Neural progenitor cell (in vitro differentiated cells): Measurements from ENCODE around the gene UGT1A3. TPM values are rescaled to one million over a fixed set of nuclear protein-coding genes. Genes with fewer than 3 reads are reported as not detected.
A peak's percentile ranks its signal among the peaks of the same experiment; 100 is the strongest.

Experiments used
- DNase-seq: peaks from one replicate; pipeline ENCODE4 v3.0.0-alpha.2; 2016; ENCODE audit warnings: low spot score
- H2AFZ ChIP-seq: fragments of 200-600 bp; sonication (generic); replicated peaks from 2 replicates; pipeline ENCODE4 v1.6.1; 2016; ENCODE audit warnings: antibody characterized with exemption
- H3F3A ChIP-seq: fragments of 200-600 bp; sonication (generic); 2 replicates; pipeline ENCODE4 v1.6.1; 2016; ENCODE audit warnings: antibody characterized with exemption, low read depth
- H3K27ac ChIP-seq: fragments of 200-600 bp; sonication (generic); 2 replicates; pipeline ENCODE4 v1.5.1; 2016; ENCODE audit warnings: mild to moderate bottlenecking
- H3K27me3 ChIP-seq: fragments of 200-600 bp; sonication (generic); 2 replicates; pipeline ENCODE4 v1.6.1; 2016; ENCODE audit warnings: mild to moderate bottlenecking, moderate library complexity
- H3K36me3 ChIP-seq: fragments of 200-600 bp; sonication (generic); 2 replicates; pipeline ENCODE4 v1.5.1; 2016
- H3K4me1 ChIP-seq: fragments of 200-600 bp; sonication (generic); 2 replicates; pipeline ENCODE4 v1.6.1; 2016; ENCODE audit warnings: mixed run types
- H3K4me2 ChIP-seq: fragments of 200-600 bp; sonication (generic); 2 replicates; pipeline ENCODE4 v1.6.1; 2016
- H3K4me3 ChIP-seq: fragments of 200-600 bp; sonication (generic); 2 replicates; pipeline ENCODE4 v1.5.1; 2016
- H3K79me2 ChIP-seq: fragments of 200-600 bp; sonication (generic); 2 replicates; pipeline ENCODE4 v1.6.1; 2016; ENCODE audit warnings: low read depth
- H3K9ac ChIP-seq: fragments of 200-600 bp; sonication (generic); 2 replicates; pipeline ENCODE4 v1.6.1; 2016
- H3K9me3 ChIP-seq: fragments of 200-600 bp; sonication (generic); 2 replicates; pipeline ENCODE4 v1.5.1; 2016; ENCODE audit warnings: low read depth
- H4K20me1 ChIP-seq: fragments of 200-600 bp; sonication (generic); 2 replicates; pipeline ENCODE4 v1.6.1; 2016; ENCODE audit warnings: low read depth
- H3K27ac Mint-ChIP-seq: 3 replicates; pipeline ENCODE4 v1.8.0; 2021; ENCODE audit warnings: mixed read lengths
- H3K27me3 Mint-ChIP-seq: 2 replicates; pipeline ENCODE4 v1.8.0; 2022; ENCODE audit warnings: low read depth, mild to moderate bottlenecking, inconsistent platforms, moderate library complexity, mixed read lengths; ENCODE audit not compliant: insufficient read depth
- H3K36me3 Mint-ChIP-seq: 3 replicates; pipeline ENCODE4 v1.8.0; 2021; ENCODE audit warnings: mixed read lengths
- H3K4me1 Mint-ChIP-seq: 3 replicates; pipeline ENCODE4 v1.8.0; 2021; ENCODE audit warnings: mixed read lengths
- H3K4me3 Mint-ChIP-seq: 3 replicates; pipeline ENCODE4 v1.8.0; 2021; ENCODE audit warnings: mild to moderate bottlenecking, moderate library complexity, mixed read lengths
- H3K9me3 Mint-ChIP-seq: 3 replicates; pipeline ENCODE4 v1.8.0; 2020; ENCODE audit warnings: mixed read lengths
- CTCF ChIP-seq: fragments of 200-600 bp; sonication (generic); IDR thresholded peaks from 2 replicates; pipeline ENCODE4 v1.5.1; 2017; ENCODE audit warnings: antibody characterized with exemption, mild to moderate bottlenecking
- EZH2 ChIP-seq: fragments of 200-600 bp; sonication (generic); IDR thresholded peaks from 2 replicates; pipeline ENCODE4 v1.6.1; 2017; ENCODE audit warnings: antibody characterized with exemption, mild to moderate bottlenecking, moderate library complexity
- EZH2phosphoT487 ChIP-seq: fragments of 200-600 bp; sonication (generic); IDR thresholded peaks from 2 replicates; pipeline ENCODE4 v1.6.1; 2017; ENCODE audit warnings: antibody characterized with exemption
- total RNA-seq: library from RNA; depleted of rRNA; stranded (reverse); fragments of >200 nt; gene quantifications from 2 replicates; pipeline ENCODE4 v1.2.3, GENCODE V29; 2015; ENCODE audit warnings: low replicate concordance

The UGT1A3 gene
- total RNA-seq, 1 donor from 2014 or later = not detected

GRCh38 chr2:233768076-233768475 lies 39.2 kb downstream of the UGT1A3 start:
- H3K79me2 ChIP-seq = no peaks in the 10 kb centered on the region
- no peaks in the 10 kb centered on the region for H3K27me3 ChIP-seq
- no peak overlapping the region for H3K9ac ChIP-seq
- no peak overlapping the region for H3K27ac ChIP-seq
- H3K36me3 Mint-ChIP-seq = peaks cover 5% of the 10 kb centered on the region
- peaks cover 3% of the 10 kb centered on the region for H3K27me3 Mint-ChIP-seq
- no peak overlapping the region for H3K4me2 ChIP-seq
- H3K4me3 Mint-ChIP-seq = no peak overlapping the region
- H3K4me1 Mint-ChIP-seq = peaks cover 14% of the 10 kb centered on the region
- H3K9me3 ChIP-seq = no peaks in the 10 kb centered on the region
- H2AFZ ChIP-seq = peak overlapping the region; percentile 28
- DNase-seq = no peak
- H3K36me3 ChIP-seq = no peaks in the 10 kb centered on the region
- no peak for TF ChIP-seq CTCF
- no peak for TF ChIP-seq EZH2phosphoT487
- TF ChIP-seq EZH2 = no peak
- H3K4me1 ChIP-seq = no peaks in the 10 kb centered on the region
- no peaks in the 10 kb centered on the region for H3F3A ChIP-seq
- no peaks in the 10 kb centered on the region for H4K20me1 ChIP-seq
- H3K4me3 ChIP-seq = no peak overlapping the region
- H3K9me3 Mint-ChIP-seq = peaks cover 31% of the 10 kb centered on the region
- peak overlapping the region; percentile 98 for H3K27ac Mint-ChIP-seq

GRCh38 chr2:233769260-233769659 lies 40.4 kb downstream of the UGT1A3 start:
- H3K27ac Mint-ChIP-seq = no peak overlapping the region
- no peak overlapping the region for H3K4me2 ChIP-seq

GRCh38 chr2:233772153-233772552 lies 43.3 kb downstream of the UGT1A3 start:
- Histone ChIP-seq H2AFZ (no peak overlapping the region), H3K4me2 (no peak overlapping the region), H3K79me2 (no peaks in the 10 kb centered on the region), H3K4me3 (no peak overlapping the region), H3K27me3 (no peaks in the 10 kb centered on the region), H3K9me3 (no peaks in the 10 kb centered on the region), H3K36me3 (no peaks in the 10 kb centered on the region), H3K4me1 (no peaks in the 10 kb centered on the region), H3K27ac (no peak overlapping the region), H3K9ac (no peak overlapping the region), H4K20me1 (no peaks in the 10 kb centered on the region), H3F3A (no peaks in the 10 kb centered on the region)
- H3K9me3 Mint-ChIP-seq = peaks cover 30% of the 10 kb centered on the region
- peaks cover 7% of the 10 kb centered on the region for H3K27me3 Mint-ChIP-seq
- no peak overlapping the region for H3K27ac Mint-ChIP-seq
- TF ChIP-seq CTCF (no peak), EZH2 (no peak), EZH2phosphoT487 (no peak)
- no peak overlapping the region for H3K4me3 Mint-ChIP-seq
- H3K36me3 Mint-ChIP-seq = peaks cover 5% of the 10 kb centered on the region
- no peak for DNase-seq
- H3K4me1 Mint-ChIP-seq = peaks cover 10% of the 10 kb centered on the region

More at GRCh38 chr2:233769260-233769659, 40.4 kb downstream of the UGT1A3 start:
- Histone ChIP-seq H3K36me3 (no peaks in the 10 kb centered on the region), H3K9ac (no peak overlapping the region), H3F3A (no peaks in the 10 kb centered on the region), H3K27me3 (no peaks in the 10 kb centered on the region), H2AFZ (no peak overlapping the region), H3K9me3 (no peaks in the 10 kb centered on the region), H3K27ac (no peak overlapping the region), H3K79me2 (no peaks in the 10 kb centered on the region), H3K4me3 (no peak overlapping the region), H3K4me1 (no peaks in the 10 kb centered on the region), H4K20me1 (no peaks in the 10 kb centered on the region)
- peaks cover 14% of the 10 kb centered on the region for H3K4me1 Mint-ChIP-seq
- peaks cover 31% of the 10 kb centered on the region for H3K9me3 Mint-ChIP-seq
- H3K27me3 Mint-ChIP-seq = peaks cover 3% of the 10 kb centered on the region
- DNase-seq = no peak
- no peak overlapping the region for H3K4me3 Mint-ChIP-seq
- H3K36me3 Mint-ChIP-seq = peaks cover 5% of the 10 kb centered on the region
- TF ChIP-seq EZH2phosphoT487 = no peak
- no peak for TF ChIP-seq CTCF
- TF ChIP-seq EZH2 = no peak
